Measurements from ENCODE around the gene LIX1.

LIX1 gene

GRCh38 chr5:97042996-97043395 lies 99.4 kb downstream of the LIX1 start:
- in situ Hi-C loops (cut with MboI; ENCODE audit: low pct_unique_long_range_greater_than_20kb, low sequenced_read_pairs, unreplicated experiment), result no loop called here
- no peak for DNase-seq (ENCODE audit: low spot score)
- TF ChIP-seq CTCF (IDR thresholded peaks at IDR 0.05; ENCODE audit: extremely low read depth, insufficient read depth, missing control alignments), result no peak
